NCI-H2171 treated with DMSO at 0.1 percent for 48 hours (cell line): ENCODE measurements around the gene CLDN20.

Experiments used
- DNase-seq: peaks from one replicate; lab custom pipeline; 2025; lab: John Stamatoyannopoulos, UW

CLDN20 gene

GRCh38 chr6:155245193-155245592 is 18.6 kb upstream of the CLDN20 start:
- no peak for DNase-seq

- no peak for DNase-seq
Measured at GRCh38 chr6:155245831-155246230, 18.0 kb upstream of the CLDN20 start.

GRCh38 chr6:155246825-155247224 is 17.0 kb upstream of the CLDN20 start:
- no peak for DNase-seq

- DNase-seq = no peak
Measured at GRCh38 chr6:155247618-155248007, 16.2 kb upstream of the CLDN20 start.

- no peak for DNase-seq
Measured at GRCh38 chr6:155248008-155249001, 15.5 kb upstream of the CLDN20 start.

- DNase-seq = no peak
Measured at GRCh38 chr6:155250701-155251381, 13.0 kb upstream of the CLDN20 start.

GRCh38 chr6:155252581-155252980 is 11.2 kb upstream of the CLDN20 start:
- no peak for DNase-seq

- no peak for DNase-seq
Measured at GRCh38 chr6:155253337-155253736, 10.5 kb upstream of the CLDN20 start.

GRCh38 chr6:155254139-155254538 is 9.7 kb upstream of the CLDN20 start:
- no peak for DNase-seq

- DNase-seq = no peak
Measured at GRCh38 chr6:155256122-155256795, 7.6 kb upstream of the CLDN20 start.

GRCh38 chr6:155257796-155258195 is 6.0 kb upstream of the CLDN20 start:
- DNase-seq = no peak

GRCh38 chr6:155259204-155259603 is 4.6 kb upstream of the CLDN20 start:
- no peak for DNase-seq

GRCh38 chr6:155259897-155260296 is 3.9 kb upstream of the CLDN20 start:
- DNase-seq = no peak

- no peak for DNase-seq
Measured at GRCh38 chr6:155260686-155261085, 3.1 kb upstream of the CLDN20 start.

- no peak for DNase-seq
Measured at GRCh38 chr6:155261111-155261900, 2.5 kb upstream of the CLDN20 start.

- DNase-seq = no peak
Measured at GRCh38 chr6:155262655-155263054, 1.2 kb upstream of the CLDN20 start.

- DNase-seq = no peak
Measured at GRCh38 chr6:155264693-155265320, 994 bp downstream of the CLDN20 start.

GRCh38 chr6:155265843-155266535 is 2.2 kb downstream of the CLDN20 start:
- no peak for DNase-seq

GRCh38 chr6:155267411-155267810 is 3.6 kb downstream of the CLDN20 start:
- no peak for DNase-seq

GRCh38 chr6:155268088-155268867 is 4.5 kb downstream of the CLDN20 start:
- peak; percentile 24 for DNase-seq
